ENCODE measurements around the gene PPM1J.

PPM1J gene

DNA sequence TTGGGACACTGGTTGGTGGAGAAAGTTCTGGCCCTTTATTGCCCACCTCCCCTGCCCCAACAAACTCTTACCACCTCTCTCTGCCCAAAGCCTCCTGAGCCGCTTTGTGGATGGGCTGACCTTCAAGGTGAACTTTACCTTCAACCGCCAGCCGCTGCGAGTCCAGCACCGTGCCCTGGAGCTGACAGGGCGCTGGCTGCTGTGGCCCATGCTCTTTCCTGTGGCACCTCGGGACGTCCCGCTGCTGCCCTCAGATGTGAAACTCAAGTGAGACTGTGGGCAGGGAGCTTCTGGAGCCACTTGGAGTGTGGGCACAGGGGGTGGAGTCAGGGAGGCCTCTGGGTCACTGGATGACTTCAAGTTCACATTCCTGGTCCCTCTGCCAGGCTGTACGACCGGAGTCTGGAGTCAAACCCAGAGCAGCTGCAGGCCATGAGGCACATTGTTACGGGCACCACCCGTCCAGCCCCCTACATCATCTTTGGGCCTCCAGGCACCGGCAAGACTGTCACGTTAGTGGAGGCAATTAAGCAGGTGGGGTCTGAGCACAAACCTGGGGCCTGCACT is 20.7 kb downstream of the PPM1J start:
- Histone ChIP-seq H3K27ac (ENCODE audit: low read depth, low read length, poor library complexity, severe bottlenecking) (no peak overlapping the region), H3K36me3 (ENCODE audit: insufficient read depth, low read length) (peaks cover 26% of the 10 kb centered on the region), H3K4me1 (ENCODE audit: insufficient read depth, low read length, severe bottlenecking) (no peaks in the 10 kb centered on the region), H3K9me2 (ENCODE audit: low read depth, low read length) (no peaks in the 10 kb centered on the region), H3K79me2 (ENCODE audit: insufficient read depth, low read length) (no peaks in the 10 kb centered on the region), H3K27me3 (ENCODE audit: insufficient read depth, low read length) (no peaks in the 10 kb centered on the region), H3F3A (ENCODE audit: insufficient read depth, low read length) (no peaks in the 10 kb centered on the region), H3K4me3 (ENCODE audit: low read depth, low read length, poor library complexity, severe bottlenecking) (no peak overlapping the region), H3K4me2 (ENCODE audit: low read length) (no peak overlapping the region), H3K9ac (ENCODE audit: low read length) (no peak overlapping the region), H2AFZ (ENCODE audit: low read length) (no peak overlapping the region), H3K9me3 (ENCODE audit: low read length) (no peaks in the 10 kb centered on the region), H4K20me1 (ENCODE audit: insufficient read depth, low read length) (no peaks in the 10 kb centered on the region)
- no peak for TF ChIP-seq EZH2 (IDR thresholded peaks at IDR 0.05; ENCODE audit: borderline replicate concordance, low read length)
- TF ChIP-seq, protein P1, sequence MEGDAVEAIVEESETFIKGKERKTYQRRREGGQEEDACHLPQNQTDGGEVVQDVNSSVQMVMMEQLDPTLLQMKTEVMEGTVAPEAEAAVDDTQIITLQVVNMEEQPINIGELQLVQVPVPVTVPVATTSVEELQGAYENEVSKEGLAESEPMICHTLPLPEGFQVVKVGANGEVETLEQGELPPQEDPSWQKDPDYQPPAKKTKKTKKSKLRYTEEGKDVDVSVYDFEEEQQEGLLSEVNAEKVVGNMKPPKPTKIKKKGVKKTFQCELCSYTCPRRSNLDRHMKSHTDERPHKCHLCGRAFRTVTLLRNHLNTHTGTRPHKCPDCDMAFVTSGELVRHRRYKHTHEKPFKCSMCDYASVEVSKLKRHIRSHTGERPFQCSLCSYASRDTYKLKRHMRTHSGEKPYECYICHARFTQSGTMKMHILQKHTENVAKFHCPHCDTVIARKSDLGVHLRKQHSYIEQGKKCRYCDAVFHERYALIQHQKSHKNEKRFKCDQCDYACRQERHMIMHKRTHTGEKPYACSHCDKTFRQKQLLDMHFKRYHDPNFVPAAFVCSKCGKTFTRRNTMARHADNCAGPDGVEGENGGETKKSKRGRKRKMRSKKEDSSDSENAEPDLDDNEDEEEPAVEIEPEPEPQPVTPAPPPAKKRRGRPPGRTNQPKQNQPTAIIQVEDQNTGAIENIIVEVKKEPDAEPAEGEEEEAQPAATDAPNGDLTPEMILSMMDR (IDR thresholded peaks at IDR 0.05; ENCODE audit: low read length): no peak

DNA sequence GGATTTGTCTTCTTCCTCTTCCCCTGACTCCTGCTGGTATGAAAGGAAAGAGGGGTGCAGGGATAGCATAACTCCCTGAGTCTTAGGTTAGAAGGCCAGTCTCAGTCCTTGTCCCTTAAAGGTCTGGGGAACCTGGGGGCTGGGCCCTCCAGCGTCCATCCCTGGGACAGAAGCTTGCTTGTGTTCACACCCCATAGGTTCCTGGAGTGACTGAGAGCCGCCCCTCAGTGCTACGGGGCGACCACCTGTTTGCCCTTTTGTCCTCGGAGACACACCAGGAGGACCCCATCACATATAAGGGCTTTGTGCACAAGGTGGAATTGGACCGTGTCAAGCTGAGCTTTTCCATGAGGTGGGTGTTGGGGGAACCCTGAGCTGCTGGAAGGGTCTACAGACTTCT is 21.3 kb downstream of the PPM1J start:
- Histone ChIP-seq H3K4me1 (ENCODE audit: insufficient read depth, low read length, severe bottlenecking) (no peaks in the 10 kb centered on the region), H3K27ac (ENCODE audit: low read depth, low read length, poor library complexity, severe bottlenecking) (no peak overlapping the region), H3K9me3 (ENCODE audit: low read length) (no peaks in the 10 kb centered on the region), H3F3A (ENCODE audit: insufficient read depth, low read length) (no peaks in the 10 kb centered on the region), H3K9me2 (ENCODE audit: low read depth, low read length) (no peaks in the 10 kb centered on the region), H2AFZ (ENCODE audit: low read length) (no peak overlapping the region), H3K9ac (ENCODE audit: low read length) (no peak overlapping the region), H3K27me3 (ENCODE audit: insufficient read depth, low read length) (no peaks in the 10 kb centered on the region), H3K79me2 (ENCODE audit: insufficient read depth, low read length) (no peaks in the 10 kb centered on the region), H3K4me3 (ENCODE audit: low read depth, low read length, poor library complexity, severe bottlenecking) (no peak overlapping the region), H3K4me2 (ENCODE audit: low read length) (no peak overlapping the region), H3K36me3 (ENCODE audit: insufficient read depth, low read length) (peaks cover 26% of the 10 kb centered on the region), H4K20me1 (ENCODE audit: insufficient read depth, low read length) (no peaks in the 10 kb centered on the region)
- no peak for TF ChIP-seq EZH2 (IDR thresholded peaks at IDR 0.05; ENCODE audit: borderline replicate concordance, low read length)
- TF ChIP-seq, protein P1 (IDR thresholded peaks at IDR 0.05; ENCODE audit: low read length): no peak

DNA sequence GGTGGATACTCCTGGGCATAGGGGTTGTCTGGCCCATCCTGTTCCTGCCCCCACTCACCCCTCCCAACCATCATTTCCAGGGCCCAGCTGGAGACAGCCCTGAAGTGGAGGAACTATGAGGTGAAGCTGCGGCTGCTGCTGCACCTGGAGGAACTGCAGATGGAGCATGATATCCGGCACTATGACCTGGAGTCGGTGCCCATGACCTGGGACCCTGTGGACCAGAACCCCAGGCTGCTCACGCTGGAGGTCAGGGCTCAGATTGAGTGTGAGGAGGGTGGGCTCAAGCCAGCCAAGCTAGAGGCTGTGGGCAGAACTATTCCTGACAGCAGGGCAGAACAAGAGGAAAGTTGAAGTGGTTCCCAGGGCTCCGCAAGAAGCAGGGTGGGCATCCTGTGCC is 22.5 kb downstream of the PPM1J start:
- Histone ChIP-seq H3K9ac (ENCODE audit: low read length) (no peak overlapping the region), H3K9me2 (ENCODE audit: low read depth, low read length) (no peaks in the 10 kb centered on the region), H3K27me3 (ENCODE audit: insufficient read depth, low read length) (no peaks in the 10 kb centered on the region)

More for the DNA sequence above, 22.5 kb downstream of the PPM1J start:
- Histone ChIP-seq H3F3A (ENCODE audit: insufficient read depth, low read length) (no peaks in the 10 kb centered on the region), H4K20me1 (ENCODE audit: insufficient read depth, low read length) (no peaks in the 10 kb centered on the region), H3K36me3 (ENCODE audit: insufficient read depth, low read length) (peaks cover 24% of the 10 kb centered on the region), H2AFZ (ENCODE audit: low read length) (no peak overlapping the region), H3K79me2 (ENCODE audit: insufficient read depth, low read length) (no peaks in the 10 kb centered on the region), H3K9me3 (ENCODE audit: low read length) (no peaks in the 10 kb centered on the region), H3K27ac (ENCODE audit: low read depth, low read length, poor library complexity, severe bottlenecking) (no peak overlapping the region), H3K4me1 (ENCODE audit: insufficient read depth, low read length, severe bottlenecking) (no peaks in the 10 kb centered on the region), H3K4me3 (ENCODE audit: low read depth, low read length, poor library complexity, severe bottlenecking) (no peak overlapping the region), H3K4me2 (ENCODE audit: low read length) (no peak overlapping the region)
- TF ChIP-seq, protein P1 (IDR thresholded peaks at IDR 0.05; ENCODE audit: low read length): no peak
- no peak for TF ChIP-seq EZH2 (IDR thresholded peaks at IDR 0.05; ENCODE audit: borderline replicate concordance, low read length)
